G401 (cell line): ENCODE results near the gene SLC39A11. TPM values are rescaled to one million over a fixed set of nuclear protein-coding genes. Genes with fewer than 3 reads are reported as not detected.
A peak's percentile ranks its signal among the peaks of the same experiment; 100 is the strongest.

Source experiments
- DNase-seq: peaks from one replicate; pipeline ENCODE4 v3.0.0-alpha.2; 2015; ENCODE audit warnings: low spot score
- in situ Hi-C: cut with HindIII; loops from 2 replicates; pipeline ENCODE4 v1.10.0; 2016; ENCODE audit warnings: low sequenced_read_pairs, mixed read lengths
- total RNA-seq: library from RNA; depleted of rRNA; stranded (reverse); fragments of >200 nt; shearing (Covaris generic); gene quantifications from 2 replicates; pipeline ENCODE4 v1.2.3, GENCODE V29; 2014

The SLC39A11 gene
- total RNA-seq, 1 experiment from 2014 or later: 4.1 TPM

GRCh38 chr17:72972263-72972951, 120.1 kb downstream of the SLC39A11 start:
- in situ Hi-C loops: no loop called here
- DNase-seq: no peak

DNA sequence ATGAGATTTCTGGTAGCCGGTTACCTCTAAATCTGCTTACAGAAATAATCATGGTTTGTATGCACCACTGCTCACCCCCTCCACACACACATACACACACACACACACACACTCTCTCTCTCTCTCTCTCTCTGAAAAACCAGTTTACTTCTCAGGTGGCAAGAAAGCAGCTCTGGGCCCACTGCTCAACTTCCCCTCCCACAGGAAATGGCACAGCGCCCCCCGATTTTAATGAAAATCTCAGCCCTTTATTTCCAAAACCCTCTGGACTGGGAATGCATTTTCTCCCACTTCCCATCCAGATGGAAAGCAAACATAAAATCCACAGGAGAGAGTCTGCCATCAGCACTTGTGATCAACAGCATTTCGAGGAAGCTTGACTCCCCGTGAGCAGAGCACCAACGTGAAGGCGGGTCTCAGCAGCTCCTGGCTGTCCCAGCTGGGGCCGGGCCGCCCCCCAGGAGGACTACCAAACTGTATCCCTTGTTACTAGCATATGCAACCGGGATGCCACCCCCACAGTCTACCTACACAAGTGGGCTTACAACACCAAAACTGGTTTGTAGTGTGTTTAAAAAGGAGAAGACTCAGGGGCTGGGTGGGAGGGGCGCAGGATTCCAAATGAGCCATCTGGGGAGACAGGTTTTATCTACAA, 121.1 kb downstream of the SLC39A11 start:
- DNase-seq: no peak
- in situ Hi-C loops: no loop called here

DNA sequence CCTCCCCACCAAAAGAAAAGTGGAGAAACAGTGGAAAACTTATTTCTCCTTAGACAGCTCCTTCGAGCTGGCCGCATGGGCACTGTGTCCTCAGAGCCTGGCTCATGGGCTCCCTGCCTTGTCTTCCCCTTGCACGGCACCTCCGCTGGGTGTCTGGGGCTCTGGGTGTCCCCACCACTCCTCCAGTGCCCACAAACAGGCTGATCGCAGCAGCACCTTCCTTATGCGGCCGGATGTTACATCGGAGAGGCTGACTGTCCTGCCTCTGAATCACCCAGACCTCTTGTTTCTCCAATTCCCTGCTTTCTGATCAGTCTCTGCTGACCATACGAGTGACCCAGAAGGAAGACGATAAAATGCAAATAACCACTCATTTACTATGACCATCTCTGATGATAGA, 121.7 kb downstream of the SLC39A11 start:
- no peak for DNase-seq
- in situ Hi-C loops: no loop called here

- in situ Hi-C loops: no loop called here
These were observed 122.2 kb downstream of the SLC39A11 start for GRCh38 chr17:72970246-72970645.

DNA sequence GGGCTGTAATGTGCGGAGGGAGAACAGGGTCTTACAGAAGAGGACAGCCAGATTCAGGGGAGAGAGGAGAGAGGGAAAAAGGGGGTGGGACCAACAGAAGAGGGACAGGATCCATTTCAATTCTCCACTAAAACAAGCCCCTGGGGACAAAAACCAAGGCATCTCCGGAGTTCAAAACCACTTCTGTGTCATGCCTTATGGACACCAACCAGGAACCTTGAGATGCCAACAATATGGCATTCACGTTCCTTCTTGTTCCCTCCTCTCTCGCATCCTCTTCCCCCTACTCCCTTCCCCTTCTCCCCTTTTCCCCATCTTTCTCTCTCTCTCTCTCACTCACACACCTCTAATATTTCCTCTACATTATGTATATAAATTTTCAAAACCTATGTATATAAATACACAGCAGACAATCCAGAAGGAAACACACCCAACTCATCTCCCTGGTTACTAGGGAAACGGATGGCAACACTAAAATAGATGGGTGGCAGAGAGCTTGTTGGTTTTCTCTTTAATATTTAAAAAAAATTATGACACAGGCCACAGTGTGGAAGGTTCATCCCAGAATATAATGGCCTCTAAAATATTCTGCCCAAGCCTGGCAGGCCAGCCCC, 123.1 kb downstream of the SLC39A11 start:
- in situ Hi-C loops: no loop called here
- DNase-seq: no peak

More at GRCh38 chr17:72970246-72970645, 122.2 kb downstream of the SLC39A11 start:
- DNase-seq: no peak

DNA sequence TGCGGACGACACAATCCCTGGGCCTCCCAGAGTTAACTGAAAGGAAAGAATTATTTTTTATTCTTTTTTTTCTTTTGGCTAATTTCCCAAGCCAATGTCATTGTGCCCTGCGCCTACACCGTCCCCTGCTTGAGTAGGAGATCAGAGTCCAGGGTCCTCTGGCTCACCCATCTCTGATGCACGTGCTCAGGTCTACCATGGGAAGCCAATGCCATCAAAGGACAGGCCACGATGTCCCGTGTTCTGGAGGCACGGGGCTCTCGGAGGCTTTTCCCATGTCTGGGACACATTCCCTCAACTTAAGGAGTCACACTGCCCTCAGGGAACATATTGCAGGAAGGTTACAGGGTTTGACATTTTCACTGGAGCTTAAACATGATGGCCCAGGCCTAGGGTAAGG, 123.7 kb downstream of the SLC39A11 start:
- in situ Hi-C loops: no loop called here
- no peak for DNase-seq

- in situ Hi-C loops: no loop called here
- DNase-seq: no peak
These were observed 124.4 kb downstream of the SLC39A11 start for GRCh38 chr17:72967977-72968585.

- no peak for DNase-seq
- in situ Hi-C loops: no loop called here
These were observed 125.1 kb downstream of the SLC39A11 start for GRCh38 chr17:72967277-72967970.

GRCh38 chr17:72962106-72962505, 130.4 kb downstream of the SLC39A11 start:
- DNase-seq: no peak
- in situ Hi-C loops: no loop called here

GRCh38 chr17:72955391-72956140, 136.9 kb downstream of the SLC39A11 start:
- in situ Hi-C loops: no loop called here
- no peak for DNase-seq

GRCh38 chr17:72954579-72954978, 137.9 kb downstream of the SLC39A11 start:
- DNase-seq: no peak
- in situ Hi-C loops: no loop called here

- no peak for DNase-seq
- in situ Hi-C loops: no loop called here
These were observed 138.9 kb downstream of the SLC39A11 start for GRCh38 chr17:72953621-72954020.

DNA sequence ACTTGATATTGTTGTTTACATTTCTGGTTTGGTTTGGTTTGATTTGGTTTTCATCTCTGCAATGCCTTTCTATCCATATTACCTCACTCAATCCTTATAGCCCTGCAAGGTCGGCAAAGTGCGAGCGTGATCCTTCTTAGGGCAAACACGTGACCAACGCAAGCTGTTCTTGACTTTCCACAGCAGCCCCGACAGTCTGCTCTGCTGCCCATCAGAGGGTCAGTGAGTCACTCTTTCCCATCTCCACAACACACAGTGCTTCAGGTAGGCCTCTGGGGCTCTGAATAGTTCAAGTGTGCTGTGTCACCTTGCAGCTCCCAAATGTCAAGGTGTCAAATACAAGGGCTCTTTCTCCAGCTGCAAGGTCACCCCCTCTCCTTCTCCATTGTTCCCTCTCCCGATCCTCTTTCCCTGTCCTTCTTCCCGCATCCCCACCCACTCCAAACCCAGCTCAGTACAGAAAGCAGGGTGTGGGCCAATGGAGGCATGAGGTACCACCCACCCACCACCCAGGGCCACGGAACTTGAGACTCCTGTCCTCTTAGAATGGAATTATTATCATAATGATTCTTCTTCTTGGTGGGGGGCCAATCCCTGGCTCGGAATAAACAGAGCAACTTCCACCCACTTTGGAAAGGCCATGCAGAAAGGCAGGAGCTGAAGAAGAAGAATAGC, 139.7 kb downstream of the SLC39A11 start:
- no peak for DNase-seq
- in situ Hi-C loops: no loop called here

GRCh38 chr17:72952220-72952619, 140.3 kb downstream of the SLC39A11 start:
- in situ Hi-C loops: no loop called here
- peak; percentile 17 for DNase-seq

- no peak for DNase-seq
- in situ Hi-C loops: no loop called here
These were observed 142.1 kb downstream of the SLC39A11 start for GRCh38 chr17:72950242-72950931.

DNA sequence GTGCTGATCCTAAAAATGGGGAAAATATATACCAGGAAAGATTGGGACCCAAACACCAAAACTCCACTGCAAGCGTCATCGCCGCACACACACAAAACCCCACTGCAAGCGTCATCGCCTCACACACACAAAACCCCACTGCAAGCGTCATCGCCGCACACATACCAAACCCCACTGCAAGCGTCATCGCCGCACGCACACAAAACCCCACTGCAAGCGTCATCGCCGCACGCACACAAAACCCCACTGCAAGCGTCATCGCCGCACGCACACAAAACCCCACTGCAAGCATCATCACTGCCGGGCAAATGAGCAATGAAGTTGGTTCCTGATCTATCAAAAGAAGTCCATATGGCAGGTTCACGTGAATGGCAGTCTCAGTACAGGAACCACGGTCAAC, 144.4 kb downstream of the SLC39A11 start:
- no peak for DNase-seq
- in situ Hi-C loops: no loop called here

DNA sequence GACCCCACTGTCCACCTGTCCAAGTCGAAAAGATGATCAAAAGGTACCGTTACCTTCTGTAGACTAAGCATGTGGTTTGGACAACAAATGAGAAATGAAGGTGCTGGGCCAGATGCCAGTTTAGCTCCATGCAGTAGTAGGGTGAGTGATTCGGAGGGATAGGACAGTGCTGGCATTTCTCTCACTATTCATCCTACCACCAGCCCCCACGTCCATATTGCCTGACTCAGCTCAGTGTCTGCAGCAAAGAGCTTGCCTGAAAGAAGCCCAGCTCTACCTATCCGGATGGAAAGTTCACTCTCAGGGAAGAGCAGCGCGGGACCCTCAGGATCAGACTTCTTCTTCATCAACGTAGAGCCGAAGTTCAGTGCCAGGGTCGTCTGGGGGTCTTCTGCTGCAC, 145.0 kb downstream of the SLC39A11 start:
- in situ Hi-C loops: no loop called here
- DNase-seq: no peak

DNA sequence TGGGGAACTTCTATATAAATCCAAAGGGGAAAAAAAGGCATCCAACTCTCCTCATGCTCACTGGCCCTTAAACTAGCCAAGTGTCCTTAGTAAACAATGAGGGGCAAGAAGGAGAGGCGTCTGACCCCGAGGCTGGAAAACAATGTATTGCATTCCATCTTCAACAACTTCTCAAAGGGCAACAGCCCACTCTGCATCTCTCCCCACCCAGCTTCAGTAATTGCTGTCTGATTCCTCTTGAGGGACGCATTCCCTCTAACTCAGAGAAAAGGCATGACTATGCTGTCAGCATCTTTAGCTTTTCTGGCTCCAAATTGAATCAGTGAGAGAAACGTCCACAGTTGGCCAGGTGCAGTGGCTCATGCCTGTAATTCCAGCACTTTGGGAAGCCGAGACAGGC, 145.8 kb downstream of the SLC39A11 start:
- in situ Hi-C loops: no loop called here
- DNase-seq: no peak
